ENCODE data around the gene GADD45GIP1.

GADD45GIP1 gene

DNA sequence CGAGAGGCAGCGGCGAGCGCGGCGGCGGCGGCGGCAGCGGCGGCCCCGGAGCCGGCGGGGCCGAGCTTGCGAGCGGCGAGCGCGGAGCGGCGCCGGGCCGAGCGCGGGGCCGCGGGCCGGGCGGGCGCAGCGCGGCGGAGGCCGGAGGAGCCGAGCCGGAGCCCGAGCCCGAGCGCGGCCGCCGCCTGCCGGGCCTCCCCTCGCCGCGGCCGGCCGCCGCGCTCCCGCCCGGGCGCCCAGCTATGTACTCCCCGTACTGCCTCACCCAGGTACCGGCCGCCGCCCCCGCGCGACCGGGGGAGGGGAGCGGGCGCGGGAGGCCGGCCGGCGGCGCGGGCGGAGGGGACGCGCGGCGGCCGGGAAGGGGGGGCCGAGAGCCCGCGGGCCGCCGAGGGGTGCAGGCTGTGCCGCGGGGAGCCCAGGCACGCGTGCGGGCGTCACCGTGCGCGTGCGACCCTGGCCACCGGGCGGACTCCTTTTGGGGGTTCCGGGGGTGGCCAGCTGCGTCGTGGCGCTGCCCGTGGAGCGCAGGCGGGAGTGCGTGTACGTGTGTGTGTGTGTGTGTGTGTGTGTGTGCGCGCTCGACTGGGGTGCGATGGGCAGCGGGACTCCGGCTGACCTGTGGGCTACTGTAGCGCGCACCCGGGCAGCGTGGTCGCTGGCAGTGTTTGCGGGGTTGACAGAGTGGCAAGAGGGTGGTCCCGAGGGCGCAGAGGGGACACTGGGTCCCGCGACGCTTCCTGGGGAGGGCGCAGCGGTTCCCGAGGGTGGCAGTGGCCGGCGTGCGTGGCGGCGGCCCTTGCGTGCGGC is 38.8 kb upstream of the GADD45GIP1 start:
- DNase-seq (ENCODE audit: extremely low read depth, low read depth): no peak
- H3K4me3 ChIP-seq (replicated peaks; ENCODE audit: low read depth, low read length): peak overlapping the region; percentile 84
- TF ChIP-seq, protein P1, sequence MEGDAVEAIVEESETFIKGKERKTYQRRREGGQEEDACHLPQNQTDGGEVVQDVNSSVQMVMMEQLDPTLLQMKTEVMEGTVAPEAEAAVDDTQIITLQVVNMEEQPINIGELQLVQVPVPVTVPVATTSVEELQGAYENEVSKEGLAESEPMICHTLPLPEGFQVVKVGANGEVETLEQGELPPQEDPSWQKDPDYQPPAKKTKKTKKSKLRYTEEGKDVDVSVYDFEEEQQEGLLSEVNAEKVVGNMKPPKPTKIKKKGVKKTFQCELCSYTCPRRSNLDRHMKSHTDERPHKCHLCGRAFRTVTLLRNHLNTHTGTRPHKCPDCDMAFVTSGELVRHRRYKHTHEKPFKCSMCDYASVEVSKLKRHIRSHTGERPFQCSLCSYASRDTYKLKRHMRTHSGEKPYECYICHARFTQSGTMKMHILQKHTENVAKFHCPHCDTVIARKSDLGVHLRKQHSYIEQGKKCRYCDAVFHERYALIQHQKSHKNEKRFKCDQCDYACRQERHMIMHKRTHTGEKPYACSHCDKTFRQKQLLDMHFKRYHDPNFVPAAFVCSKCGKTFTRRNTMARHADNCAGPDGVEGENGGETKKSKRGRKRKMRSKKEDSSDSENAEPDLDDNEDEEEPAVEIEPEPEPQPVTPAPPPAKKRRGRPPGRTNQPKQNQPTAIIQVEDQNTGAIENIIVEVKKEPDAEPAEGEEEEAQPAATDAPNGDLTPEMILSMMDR (IDR thresholded peaks at IDR 0.05; ENCODE audit: low read depth, low read length, missing control alignments): no peak

DNA sequence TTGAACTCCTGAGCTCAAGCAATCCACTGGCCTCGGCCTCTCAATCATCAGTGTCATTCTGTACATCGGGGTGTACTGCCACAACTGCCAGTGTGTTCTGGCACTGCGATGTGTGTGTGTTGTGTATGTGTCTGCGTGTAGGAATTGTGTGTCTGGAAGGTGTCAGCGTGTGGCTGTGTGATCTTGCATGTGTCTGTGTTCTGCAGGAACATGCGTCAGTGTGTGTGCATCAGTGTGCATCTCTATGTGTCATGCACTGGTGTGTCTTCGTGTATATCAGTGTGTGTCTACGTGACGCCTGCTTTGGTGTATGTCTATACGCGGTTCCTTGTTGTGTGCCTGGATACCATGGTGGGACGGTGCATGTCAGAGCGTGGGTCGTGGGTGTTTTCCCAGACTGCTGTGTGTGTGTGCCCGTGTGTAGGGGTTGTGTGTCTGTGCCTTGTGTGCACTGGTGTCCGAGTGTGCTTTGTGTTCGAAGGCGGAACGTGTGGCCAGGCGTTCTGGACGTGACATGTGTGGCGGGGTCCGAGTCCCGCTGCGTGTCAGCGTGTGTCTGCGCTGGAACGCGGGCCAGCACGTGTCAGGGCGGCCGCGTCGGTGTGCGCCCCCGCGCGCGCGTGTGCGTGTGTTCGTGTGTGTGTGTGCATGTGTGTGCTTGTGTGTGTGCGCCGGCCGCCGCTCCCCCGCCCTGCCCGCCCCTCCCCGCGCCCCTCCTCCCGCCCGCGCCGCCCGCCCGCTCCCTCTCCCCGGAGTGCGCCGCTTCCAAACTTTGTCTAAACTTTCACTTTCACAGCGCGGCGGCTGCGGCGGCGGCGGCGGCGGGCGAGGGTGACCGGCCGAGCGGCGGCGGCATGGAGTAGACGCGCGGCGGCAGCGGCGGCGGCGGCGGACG is 37.9 kb upstream of the GADD45GIP1 start, which contains the start of gene NFIX:
NFIX (plus strand) TSS at position 775 of the 895 bp plus-strand sequence. CDS start 363 bp downstream, outside the sequence.
- DNase-seq (ENCODE audit: extremely low read depth, low read depth): no peak
- TF ChIP-seq, protein P1 (IDR thresholded peaks at IDR 0.05; ENCODE audit: low read depth, low read length, missing control alignments): no peak
- H3K4me3 ChIP-seq (replicated peaks; ENCODE audit: low read depth, low read length): peak within 1 kb of the TSS; percentile 84

DNA sequence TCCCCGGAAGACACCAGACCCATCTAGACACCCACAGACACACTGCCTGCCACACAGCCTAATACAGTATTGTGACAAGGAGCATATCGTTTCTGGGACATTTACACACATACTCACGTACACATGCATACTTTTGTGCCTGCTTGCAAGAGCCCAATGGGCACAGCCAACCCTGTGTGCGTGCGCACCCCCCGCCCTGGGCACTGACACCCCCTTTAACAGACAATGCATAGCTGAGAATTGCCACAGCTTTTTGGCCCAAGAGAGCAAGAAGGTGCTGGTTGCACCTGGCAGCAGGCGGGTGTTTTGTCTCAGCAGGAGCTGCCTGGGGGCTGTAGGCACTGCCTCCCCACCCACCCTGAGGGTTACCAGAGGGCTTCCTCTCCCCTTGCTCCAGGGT is 36.5 kb upstream of the GADD45GIP1 start:
- H3K4me3 ChIP-seq (replicated peaks; ENCODE audit: low read depth, low read length): no peak overlapping the region
- TF ChIP-seq, protein P1 (IDR thresholded peaks at IDR 0.05; ENCODE audit: low read depth, low read length, missing control alignments): no peak
- no peak for DNase-seq (ENCODE audit: extremely low read depth, low read depth)

DNA sequence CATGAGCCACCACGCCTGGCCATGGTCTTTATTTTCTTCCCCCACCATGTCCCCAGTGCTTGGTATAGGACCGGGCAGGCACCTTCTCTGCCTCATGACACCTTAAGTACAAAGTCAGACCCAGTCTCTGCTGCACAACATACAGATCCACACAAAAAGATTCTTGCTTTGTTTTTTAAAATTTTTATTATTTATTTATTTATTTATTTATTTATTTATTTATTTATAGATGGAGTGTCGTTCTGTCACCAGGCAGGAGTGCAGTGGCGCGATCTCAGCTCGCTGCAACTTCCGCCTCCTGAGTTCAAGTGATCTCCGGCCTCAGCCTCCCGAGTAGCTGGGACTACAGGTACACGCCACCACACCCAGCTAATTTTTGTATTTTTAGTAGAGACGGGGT is 35.7 kb upstream of the GADD45GIP1 start:
- DNase-seq (ENCODE audit: extremely low read depth, low read depth): no peak
- TF ChIP-seq, protein P1 (IDR thresholded peaks at IDR 0.05; ENCODE audit: low read depth, low read length, missing control alignments): no peak
- H3K4me3 ChIP-seq (replicated peaks; ENCODE audit: low read depth, low read length): no peak overlapping the region

DNA sequence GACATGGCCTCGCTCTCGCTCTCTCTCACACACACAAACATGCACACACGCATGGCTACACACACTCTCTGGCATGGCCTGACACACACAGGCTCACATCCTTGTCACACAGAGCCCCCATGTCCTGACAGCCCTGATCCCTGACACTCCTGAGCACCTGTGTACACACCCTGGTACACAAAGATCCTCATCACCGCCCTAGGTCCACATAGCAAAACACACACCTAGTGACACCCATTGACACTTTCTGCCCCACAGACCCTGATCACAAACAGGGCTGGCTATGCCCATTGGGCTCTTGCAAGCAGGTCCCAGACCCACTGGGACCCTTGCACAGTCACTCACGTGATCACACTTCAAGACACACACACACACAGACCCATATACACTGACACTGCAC is 34.3 kb upstream of the GADD45GIP1 start:
- DNase-seq (ENCODE audit: extremely low read depth, low read depth): no peak
- TF ChIP-seq, protein P1 (IDR thresholded peaks at IDR 0.05; ENCODE audit: low read depth, low read length, missing control alignments): no peak
- no peak overlapping the region for H3K4me3 ChIP-seq (replicated peaks; ENCODE audit: low read depth, low read length)

DNA sequence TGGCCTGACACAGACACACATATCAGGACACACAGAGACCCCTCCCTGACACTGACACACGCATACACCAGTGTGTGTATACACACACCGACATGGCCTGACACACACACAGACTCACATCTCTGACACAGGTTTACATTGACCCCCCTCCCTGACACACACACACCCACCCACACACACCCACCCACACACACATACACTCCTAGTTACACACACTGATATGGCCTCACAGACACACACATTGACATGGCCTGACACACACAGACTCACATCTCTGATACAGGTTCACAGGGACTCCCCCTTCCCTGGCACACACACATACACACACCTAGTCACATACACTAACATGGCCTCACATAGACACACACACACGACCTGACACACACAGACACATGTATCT is 33.8 kb upstream of the GADD45GIP1 start:
- H3K4me3 ChIP-seq (replicated peaks; ENCODE audit: low read depth, low read length): no peak overlapping the region
- DNase-seq (ENCODE audit: extremely low read depth, low read depth): no peak
- TF ChIP-seq, protein P1 (IDR thresholded peaks at IDR 0.05; ENCODE audit: low read depth, low read length, missing control alignments): no peak
